Hematopoietic multipotent progenitor cell (in vitro differentiated cells): Measurements from ENCODE around the gene AMBP. TPM values are rescaled to one million over a fixed set of nuclear protein-coding genes. Genes with fewer than 3 reads are reported as not detected.

Experiments
- DNase-seq, 3 donors: peaks; one replicate each; pipeline ENCODE4 v3.0.0-alpha.2; 2011 to 2015; ENCODE audit warnings: low read depth in 2 of 3, low spot score in 2 of 3
- total RNA-seq: library from RNA; depleted of rRNA; stranded (reverse); fragments of >200 nt; gene quantifications from one replicate; pipeline ENCODE4 v1.2.3, GENCODE V29; 2012

Gene AMBP
- total RNA-seq, 1 donor, result not detected

DNA sequence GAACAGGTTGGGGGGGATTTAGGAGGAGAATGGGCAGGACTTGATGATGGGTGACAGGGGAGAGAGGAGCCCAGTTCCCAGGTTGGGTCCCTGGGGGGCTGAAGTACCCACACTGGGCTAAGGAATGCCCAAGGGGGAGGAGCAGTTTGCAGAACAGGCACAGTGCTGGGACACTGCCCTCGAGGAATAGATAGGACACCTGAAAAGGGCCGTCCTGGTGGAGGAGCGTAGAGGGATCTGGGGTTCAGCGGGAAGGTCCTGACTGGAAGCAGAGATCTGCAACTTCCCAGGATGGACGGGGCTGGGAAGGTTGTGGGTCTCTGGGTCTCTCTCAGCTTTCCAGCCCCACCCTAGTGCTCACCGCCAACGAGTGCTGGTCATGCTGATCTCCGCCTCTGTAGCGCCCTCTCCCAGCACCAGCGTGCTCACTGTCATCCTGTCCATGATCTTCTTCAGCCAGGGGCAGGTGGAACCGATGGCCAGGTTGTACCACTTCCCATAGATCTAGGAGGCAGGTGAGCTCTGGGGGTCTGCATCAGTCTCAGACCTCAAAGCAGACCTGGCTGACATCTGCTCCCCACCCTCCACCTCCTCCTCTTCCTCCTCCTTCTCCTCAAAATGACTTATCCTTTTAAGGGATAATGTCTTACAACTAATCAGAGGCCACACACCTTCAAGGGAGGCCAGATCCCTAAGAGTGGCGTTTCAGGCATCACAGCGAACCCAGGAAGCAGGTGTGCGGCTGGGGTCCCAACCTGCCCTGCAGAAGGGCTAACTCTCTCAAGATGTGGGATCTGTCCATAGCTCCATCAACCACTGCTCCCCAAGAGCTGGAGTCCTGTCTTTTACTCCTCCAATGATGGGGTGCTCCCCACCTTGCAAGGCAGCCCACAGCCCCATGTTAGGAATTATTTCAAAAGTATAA lies 1.6 kb downstream of the AMBP start:
- no peak for DNase-seq

DNA sequence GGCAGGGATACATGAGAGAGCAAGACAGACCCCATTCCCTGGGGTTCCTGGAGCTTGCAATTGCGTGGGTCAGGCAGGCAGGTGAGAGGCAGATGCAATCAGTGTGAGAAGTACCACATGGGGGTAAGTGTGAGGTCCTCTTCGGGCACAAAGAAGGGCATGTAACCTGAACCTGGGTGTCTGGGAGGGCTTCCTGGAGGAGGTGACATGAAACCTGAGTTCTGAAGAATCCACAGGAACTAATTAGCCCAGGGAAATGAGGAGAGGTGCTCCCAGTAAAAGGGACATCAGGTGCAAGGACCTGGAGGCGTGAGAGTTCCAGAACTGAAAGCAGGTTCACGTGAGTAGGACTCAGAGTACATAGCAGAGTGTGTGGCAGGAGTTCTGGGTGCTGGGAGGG lies 2.5 kb downstream of the AMBP start:
- DNase-seq, result no peak

DNA sequence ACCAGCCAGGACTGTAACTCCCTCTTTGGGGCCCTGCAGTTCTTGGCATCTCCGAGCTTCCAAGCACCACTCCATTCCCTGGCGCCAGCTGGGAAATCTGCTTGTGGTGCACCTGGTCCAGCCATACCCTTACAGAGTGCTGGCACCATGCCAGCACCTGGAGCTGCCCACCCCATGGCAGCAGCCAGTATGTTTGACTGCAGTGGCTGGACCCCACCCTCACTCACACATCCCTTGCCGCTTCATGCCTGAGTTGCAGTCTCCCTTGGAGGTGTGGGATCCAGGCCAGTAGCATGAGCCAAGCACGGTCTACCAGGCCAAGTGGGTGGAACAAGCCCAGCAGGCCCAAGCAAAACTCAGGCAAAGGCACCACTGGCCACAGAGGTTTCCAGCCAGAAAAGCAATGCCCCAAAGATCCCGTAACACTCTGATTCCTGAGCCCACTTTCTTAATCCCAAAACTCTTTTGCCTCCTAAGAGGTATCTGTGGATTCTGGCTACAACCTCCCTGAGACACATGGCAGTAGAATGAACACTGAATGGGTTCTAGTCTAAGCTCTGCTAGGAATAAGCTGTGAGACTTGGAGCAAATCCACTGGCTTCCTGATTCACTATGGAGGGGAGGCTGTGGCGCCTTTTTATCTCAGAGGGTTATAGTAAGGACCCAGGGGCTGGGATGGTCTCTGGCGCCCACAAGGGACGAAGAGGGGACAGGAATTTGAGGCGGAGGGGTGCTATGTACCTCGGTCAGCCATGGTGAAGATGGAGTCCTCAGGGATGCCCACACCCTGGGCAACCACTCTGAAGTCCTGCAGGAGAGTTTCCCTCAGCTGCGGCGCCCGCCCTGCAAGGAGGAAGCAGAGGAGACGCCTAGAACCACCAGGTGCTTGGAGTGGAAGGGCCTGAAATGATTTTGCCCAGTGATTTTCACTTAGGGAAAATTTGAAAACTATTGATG lies 5.6 kb downstream of the AMBP start:
- DNase-seq, result no peak

DNA sequence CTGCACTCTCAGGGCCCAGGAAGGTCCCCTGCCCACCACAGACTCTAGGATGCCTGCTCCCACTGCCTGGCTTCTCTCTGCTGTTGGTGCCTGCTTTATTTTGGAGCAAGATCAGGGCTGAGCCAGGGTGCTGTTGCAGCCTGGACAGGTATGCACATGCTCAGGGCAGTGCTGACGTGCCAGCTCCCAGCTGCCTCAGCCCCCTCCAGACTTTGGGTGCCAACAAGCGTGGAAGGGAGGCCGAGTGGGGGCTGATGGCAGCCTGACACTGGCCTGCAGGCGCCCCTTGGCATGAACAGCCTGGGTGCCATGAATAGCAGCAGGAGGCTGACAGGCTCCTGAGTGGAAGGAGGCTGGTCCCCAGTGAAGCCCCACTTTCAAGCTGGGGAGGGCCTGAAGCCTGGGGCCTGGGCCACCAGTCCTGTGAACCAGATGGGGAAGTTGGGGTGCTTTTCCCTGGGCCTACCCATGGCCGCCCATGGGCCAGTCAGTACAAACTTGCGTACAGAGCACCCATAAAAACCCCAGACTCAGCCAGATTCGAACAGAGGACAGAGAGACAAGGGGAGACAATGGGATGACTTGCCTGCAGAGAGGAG lies 6.8 kb downstream of the AMBP start:
- DNase-seq, result no peak

DNA sequence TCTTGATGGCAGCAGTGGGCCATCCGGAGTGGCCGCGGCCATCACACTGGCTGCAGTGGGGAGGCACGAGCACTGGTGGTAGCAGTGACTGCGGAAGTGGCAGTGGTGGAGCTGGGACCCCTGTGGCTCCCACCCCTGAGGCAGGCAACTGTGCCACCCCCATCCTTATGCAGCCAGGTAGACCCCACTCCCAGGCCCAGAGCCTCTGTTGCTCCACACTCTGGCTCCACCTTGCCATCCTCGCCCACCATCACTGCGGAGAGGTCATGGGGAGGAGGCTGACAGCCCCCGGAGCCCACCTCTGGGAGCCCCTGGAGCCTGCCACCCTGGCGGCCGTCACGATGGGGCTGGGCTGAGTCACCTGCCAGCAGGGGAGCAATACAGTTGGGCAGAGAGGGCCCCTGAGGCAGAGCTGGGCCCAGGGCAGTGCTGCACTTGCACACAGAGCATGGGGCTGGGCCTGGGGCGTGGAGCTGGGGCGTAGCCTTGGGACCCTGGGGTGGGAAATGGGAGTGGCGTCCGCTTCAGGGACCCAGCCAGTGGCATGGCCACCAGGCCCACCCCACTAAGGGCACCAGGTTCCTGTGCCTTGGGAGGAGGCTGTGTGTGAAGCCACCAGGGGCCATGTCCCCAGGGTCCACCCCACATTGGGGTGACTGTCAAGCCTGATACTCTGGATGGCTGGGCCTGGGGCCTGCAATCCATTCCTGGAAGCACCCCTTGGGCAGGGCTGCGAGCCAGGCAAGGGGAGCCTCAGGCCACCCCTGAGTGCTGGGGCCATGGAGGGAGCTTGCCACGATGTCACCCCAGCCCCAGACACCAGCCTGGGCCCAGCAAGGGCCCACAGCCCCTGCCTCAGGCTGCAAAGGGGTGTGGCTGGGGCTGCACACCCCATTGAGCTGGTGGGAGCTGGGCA lies 7.7 kb downstream of the AMBP start:
- DNase-seq, result no peak

DNA sequence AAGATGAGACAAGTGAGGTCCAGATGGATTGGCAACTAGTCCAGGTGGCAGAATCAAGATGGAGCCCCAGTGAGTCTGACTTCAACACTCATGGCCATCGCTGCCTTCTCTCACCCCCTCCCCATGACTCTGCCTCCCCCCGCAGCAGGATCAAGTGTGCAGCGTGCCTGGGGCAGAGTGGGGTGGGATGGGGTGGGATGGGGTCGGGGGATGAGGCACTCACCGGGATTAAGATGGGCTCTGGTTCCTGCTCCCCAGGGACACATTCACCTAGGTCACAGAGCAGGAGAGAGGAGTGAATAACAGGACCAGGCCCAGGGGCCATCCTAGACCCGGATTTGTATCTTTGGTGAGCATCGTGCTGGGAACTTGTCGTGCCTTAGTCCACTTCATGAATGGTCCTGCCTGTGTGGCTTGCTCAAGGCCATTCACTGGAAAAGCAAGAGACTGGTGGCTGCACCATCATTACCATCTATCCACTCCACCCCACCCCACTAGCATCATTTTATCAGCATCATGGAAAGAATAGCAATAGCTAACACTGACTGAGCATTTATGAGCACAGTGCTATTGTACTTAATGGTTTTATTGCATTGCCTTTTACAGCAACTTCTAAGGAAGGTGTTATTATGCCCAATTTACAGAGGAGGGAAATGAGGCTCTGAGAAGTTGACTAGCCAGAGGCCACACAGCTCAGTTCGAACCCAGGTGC lies 8.5 kb downstream of the AMBP start:
- DNase-seq, result no peak

DNA sequence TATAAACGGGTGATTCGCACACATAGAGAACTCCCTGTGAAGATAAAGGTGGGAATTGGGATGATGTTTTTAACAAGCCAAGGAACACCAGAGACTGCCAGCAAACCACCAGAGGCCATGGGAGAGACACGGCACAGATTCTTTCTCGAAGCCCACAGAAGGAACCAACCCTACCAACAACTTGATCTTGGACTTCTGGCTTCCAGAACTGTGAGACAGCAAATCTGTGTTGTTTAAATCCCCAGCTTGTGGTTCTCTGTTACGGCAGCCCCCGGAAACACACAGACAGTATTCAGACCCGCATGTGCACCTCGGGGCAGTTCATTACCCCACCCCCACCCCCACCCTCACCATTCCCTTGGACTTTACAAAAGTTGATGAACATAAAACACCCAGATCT lies 12.8 kb downstream of the AMBP start:
- no peak for DNase-seq

DNA sequence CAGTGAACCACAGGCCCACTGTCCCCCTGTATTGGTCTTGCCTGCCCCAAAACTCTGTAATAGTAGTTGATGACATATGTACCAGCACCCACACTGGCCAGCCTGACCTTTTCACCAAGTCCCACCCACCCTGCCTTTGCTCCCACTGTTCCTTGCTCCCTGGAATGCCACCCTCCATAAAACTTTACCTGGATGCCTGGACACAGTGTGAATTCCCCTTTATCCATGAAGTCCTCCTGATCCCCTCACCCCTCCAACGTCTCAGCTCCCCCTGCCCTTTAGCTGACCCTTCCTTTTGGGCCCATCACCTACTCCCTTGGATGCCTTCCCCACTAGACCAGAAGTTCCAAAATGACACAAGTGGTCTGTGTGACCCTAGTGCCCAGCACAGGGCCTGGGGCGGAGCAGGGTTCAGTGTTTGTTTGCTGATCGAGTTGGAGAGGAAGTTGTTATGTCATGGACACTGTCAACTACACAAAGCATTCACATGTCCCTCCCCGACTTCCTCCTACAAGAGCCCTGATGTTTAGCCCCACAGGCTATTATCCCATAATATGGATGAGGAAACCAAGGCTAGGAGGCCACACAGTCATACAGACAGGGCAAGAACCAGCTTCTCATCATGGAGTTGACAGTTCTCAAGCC lies 16.1 kb downstream of the AMBP start:
- no peak for DNase-seq

DNA sequence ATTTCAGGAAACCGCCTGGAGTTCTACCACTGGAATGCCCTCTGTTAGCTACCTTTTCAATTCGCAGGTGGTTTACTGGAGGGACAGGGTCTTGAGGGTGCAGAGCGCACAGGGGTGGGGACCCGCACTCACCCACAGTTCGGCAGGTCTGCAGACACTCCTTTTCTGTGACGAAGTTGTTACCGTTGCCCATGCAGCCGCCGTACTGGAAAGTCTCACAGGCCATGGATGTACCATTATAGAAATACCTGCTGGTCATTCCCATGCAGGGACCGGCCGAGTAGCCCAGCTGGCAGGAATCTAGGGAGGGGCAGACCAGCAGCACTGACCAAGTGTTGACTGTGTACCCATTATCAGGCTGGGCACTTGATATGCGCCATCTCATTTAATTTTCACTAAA lies 16.8 kb downstream of the AMBP start:
- DNase-seq, result no peak

DNA sequence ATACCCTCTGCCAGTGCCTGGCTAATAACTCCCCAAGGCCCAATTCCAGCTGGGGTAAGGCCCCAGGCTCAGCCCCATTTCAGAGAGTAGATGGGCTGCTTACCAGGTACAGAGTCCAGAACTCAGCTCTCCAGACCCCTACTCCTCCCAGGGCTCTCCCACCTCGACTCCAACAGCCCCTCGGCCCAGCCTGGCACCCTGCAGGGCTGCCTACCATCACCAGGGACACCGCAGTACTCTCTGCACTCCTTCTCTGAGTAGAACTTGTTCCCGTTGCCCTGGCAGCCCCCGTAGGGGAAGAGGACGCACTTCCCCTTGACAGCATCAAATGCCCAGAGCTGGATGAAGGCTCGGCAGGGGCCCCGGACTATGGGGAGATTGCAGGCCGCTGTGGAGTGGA lies 17.4 kb downstream of the AMBP start:
- DNase-seq, result no peak

DNA sequence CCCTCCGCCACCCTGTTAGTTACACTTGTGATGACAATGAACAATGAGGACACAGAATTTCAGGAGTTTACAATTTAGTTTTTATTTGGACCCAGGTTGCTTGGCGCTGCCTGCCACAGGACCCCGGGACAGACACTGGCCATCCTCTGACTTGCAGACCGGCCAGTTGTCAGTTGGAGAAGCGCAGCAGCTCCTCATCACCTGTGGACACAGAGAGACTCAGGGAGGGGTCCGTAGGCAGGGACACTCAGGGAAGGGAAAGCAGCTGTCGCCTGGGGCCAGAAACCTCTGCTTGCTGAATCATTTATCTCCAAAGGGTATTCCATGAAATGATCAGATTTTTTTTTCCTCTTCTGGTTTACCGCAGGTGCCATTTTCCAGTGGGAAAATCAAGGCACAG lies 18.0 kb downstream of the AMBP start:
- no peak for DNase-seq

DNA sequence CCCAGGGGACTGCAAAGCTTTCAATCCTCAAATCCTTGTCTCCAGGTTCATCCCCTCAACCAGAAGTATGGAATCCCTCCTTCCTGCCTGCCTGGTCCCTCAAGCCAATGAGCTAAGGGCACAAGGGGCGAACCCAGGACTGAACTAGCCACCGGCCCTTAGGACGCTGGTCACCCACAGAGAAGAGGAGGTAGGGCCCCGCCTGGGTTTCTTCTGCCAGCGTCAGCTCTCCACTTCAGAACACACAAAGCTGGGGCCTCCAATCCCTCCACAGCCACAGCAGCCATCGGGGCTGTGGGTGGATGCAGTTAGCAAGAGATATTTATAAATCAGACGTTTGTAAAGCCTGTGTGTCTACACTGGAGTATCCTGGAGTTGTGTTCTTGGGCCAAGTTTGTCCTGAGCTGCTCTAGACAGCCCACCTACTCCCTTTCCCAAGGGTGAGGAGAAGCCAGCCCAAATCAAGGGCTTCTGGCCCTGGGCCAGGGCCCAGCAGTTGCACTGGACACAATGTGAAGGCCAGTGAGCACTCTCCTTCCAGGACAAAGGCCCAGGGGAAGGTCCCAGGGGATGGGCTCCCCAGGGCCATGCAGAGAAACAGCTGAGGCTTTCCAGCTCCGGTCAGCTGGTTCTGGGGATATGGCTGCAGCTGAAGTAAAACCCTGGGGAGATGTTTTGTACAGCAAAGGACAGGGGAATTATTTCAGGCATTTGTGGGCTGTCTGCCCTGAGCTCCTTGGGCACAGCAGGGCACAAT lies 18.9 kb downstream of the AMBP start:
- no peak for DNase-seq

DNA sequence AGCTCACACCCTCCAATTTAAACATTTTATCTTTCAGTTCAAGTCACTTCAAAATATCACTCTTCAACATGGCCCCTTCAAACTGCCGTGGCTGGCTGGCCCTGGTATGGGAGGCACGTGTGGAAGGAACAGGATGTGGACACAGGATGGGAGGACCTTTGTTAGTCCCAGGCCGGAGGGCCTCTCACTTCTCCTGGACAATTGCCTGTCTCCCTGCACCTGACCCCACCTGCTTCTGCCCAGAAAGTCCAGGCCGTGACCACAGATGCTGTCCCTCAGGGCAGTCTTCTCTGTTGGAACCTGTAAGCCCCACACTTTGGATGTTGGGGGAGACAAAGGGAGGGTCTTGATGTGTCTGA lies 19.4 kb downstream of the AMBP start:
- no peak for DNase-seq

DNA sequence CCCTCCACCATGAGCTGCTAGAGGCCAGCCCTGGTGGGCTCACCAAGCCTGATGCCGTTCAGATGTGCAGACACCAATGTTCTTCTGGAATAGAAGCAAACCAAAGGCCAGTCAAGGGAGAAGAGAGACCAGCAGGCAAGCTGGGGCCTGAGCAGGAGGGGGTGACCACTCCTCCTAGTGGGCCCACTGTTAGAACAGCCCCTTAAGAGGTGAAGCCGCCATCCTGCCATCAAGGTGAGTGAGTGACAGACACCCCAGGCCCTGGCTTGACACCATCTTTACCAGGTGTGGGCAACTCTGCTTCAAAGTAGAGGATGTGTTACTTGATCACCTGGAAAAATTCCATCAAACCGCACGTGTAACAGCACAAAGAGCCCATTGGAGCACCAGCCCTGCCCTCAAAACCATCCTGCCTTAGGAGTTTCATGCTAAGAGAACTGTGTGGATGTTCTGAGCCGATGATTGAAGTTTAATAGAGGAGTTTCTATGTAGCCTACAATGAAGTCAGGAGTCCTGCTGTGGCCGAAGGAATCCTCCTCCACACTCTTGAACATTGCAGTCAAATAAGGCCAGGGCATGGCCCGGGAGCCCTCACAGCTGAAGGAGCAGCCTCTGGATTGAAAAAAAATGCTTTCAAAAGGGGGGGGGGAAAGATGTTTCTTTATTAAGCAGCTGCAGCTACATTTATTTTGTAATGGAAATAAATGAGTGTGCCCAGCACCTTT lies 20.8 kb downstream of the AMBP start:
- no peak for DNase-seq

DNA sequence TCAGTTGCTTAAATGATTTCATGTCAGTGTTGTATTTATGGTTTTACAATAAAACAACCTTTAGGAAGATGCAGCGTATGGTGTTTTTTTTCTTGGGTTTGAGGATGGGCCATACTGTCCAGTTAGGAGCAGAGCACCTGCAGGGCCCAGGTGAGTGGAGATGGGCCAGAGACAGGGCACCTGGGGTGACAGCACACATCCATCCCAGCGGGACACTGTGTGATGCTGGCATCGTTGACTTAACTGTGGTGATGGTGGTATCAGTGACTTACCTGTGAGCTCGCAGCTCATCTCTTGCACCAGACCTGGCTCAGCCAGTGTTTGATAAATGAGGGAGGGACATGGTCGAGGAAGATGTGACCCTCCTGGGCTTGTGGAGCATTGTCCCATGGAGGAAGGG lies 21.6 kb downstream of the AMBP start:
- DNase-seq, result no peak

DNA sequence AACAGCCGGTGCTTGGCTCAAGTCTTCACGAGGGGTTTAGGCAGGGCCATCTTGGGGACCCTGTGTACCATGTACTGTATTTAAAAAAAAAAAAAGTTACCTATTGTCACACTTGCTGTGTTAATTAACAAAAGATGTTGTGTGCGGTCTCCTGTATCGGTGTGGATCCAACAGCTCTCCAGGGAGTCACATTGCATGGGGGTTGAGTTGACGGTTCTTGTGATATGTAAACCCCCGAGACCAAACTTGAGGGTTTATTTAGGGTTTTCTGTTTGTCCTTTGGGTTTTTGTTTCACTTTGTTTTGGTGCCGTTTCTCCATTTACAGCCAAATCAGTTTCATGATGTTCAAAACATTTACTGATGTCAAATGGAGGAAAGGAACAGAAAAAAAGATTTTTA lies 22.2 kb downstream of the AMBP start:
- DNase-seq, result no peak

DNA sequence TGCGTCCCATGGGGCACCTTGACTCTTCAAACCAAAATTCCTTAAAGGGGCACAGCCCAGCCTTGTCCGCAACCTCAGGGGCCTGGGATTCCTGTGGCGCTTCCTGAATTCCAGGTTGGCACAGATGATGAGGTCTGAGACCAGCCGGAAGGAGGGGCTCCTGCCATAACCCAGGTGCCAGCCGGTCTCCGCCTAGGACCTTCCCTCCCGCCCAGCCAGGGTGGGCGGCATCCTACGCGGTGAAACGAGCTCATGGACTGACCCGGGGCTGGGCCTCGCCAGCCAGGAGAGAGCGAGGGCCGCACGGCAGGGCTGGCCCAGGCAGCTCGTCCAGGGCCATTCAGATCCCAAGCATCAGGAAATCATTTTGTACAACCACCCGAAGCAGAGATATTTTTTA lies 23.0 kb downstream of the AMBP start:
- no peak for DNase-seq

DNA sequence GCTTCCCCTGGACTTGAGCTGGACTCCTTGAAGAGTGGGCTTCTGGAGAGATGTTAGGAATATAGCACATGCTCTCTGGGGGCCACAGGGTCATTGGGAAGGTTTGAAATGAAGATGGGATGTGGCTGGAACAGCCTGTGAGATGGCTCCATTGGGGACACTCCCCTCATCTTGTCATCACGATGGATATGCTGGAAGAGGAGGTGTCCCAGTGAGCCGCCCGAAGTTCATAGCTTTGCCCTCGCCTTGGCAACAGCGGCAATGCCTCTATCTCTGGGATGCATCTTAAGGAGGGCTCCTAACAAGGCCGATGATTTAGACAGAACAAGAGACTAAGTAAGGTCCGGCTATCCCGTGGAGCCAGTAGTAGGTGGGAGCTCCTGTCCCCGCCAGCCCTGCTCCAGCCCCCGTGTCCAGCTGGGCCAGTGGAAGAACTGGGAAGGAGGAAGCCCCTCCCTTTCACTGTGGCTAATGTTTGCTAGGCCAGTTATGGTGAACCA lies 23.9 kb downstream of the AMBP start:
- no peak for DNase-seq
